DMS79 (cell line): Measurements from ENCODE around the gene KHK.

Source experiments
- DNase-seq: peaks from one replicate; lab custom pipeline; 2025; lab: John Stamatoyannopoulos, UW

The KHK gene

DNA sequence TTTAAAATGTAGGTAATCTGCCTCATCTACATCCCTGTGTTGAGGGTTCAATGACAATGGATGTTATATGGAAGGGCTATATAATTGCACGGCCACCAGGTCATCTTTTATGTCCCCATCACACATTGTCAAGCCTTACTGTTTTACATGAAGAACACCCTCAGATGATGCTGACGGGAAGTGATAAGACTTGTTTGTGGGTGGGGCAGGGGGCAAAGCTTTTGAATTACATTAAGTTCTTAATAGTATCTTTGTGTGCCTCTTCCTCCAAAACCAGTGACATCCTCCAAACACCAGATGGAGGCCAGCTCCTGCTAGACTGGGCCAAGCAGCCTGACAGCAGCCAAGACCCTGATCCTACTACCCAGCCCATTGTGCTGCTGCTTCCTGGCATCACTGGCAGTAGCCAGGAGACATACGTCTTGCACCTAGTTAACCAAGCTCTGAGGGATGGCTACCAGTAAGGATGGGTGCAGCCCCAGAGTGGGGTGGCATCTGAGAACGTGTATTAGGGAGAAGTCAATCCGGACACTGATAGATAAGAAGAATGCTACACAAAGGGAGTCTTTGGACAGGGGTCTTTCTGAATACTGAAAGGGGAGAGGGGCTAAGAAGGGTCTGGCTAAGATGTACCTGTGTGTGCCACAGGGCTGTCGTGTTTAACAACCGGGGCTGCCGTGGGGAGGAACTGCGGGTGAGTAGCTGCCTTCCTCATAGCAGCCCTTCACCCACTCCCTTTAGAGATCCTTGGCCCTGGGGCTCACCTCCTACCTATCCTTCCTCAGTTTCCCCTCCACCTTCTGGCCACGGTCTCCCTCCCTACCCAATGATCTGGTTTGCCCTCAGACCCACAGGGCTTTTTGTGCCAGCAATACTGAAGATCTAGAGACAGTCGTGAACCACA, 42.3 kb downstream of the KHK start:
- no peak for DNase-seq

GRCh38 chr2:27130396-27130795, 43.8 kb downstream of the KHK start:
- no peak for DNase-seq

DNA sequence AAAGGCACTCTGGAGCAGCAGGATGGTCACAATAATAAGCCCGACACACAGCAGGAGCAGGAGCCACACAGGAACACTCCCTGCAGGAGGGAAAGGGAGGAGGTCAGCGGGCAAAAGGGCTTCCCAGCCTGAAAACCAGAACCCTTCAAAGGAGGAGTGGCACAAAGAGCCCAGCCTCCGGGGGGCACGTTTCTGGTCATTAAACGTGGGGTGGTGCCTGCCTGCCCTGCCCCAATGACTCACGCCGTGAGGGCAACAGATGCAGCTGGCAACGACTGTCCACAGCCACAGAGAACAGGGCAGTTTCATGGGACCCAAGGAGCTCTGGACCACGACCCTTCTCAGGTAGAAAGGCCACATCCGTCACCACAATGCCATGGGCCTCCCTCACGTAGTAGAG, 44.9 kb downstream of the KHK start:
- DNase-seq = no peak

- no peak for DNase-seq
Observed at GRCh38 chr2:27133195-27133875, 46.8 kb downstream of the KHK start.

GRCh38 chr2:27133905-27134780, 47.6 kb downstream of the KHK start, which contains the start of gene PREB:
Gene PREB, minus strand, starts transcription at chr2:27134636. Its CDS starts 215 bp downstream, at chr2:27134421.
- peak; percentile 89 for DNase-seq

DNA sequence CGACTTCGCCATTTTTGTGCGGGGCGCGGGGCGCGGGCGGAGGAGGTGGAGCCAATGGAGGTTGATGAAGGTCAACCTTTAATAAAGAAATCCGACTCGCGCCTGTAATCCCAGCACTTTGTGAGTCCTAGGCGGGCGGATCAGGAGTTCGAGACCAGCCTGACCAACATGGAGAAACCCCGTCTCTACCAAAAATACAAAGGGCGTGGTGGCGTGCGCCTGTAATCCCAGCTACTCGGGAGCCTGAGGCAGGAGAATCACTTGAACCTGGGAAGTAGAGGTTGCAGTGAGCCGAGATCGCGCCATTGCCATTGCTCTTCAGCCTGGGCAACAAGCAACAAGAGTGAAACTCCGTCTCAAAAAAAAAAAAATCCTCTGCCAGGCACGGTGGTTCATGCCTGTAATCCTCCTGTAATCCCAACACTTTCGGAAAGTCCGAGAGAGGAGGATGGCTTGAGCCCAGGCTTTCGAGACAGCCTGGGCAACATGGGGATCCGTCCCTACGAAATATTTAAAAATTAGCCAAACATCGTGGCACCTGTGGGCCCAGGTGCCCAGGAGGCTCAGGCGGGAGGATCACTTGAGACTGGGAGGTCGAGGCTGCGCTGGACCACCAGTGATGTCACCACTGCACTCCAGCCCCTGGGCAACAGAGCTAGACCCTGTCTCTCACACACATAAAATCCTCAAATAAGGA, 48.4 kb downstream of the KHK start:
- no peak for DNase-seq

DNA sequence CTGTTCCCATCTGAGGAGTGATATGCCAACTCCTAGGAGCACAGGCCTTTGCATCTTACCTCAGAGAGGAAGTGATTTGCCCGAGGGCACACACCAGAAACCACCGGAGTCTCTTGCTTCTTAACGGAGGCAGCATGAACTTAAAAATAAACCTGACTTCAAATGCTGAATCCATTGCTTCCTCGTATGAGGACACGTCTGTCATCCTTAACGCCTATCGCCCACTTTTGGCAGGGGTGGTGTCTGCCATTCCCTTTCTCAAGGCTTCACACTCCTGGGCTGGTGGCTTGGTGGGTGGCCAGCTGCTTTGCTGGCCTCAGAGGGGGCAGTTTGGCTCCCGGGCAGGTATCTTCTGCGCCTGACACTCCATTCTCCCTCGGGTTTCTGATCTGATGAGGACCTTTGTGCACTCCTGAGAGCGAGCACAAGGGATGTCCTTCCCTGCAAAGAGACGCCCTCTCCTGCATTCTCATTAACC, 48.9 kb downstream of the KHK start:
- no peak for DNase-seq

DNA sequence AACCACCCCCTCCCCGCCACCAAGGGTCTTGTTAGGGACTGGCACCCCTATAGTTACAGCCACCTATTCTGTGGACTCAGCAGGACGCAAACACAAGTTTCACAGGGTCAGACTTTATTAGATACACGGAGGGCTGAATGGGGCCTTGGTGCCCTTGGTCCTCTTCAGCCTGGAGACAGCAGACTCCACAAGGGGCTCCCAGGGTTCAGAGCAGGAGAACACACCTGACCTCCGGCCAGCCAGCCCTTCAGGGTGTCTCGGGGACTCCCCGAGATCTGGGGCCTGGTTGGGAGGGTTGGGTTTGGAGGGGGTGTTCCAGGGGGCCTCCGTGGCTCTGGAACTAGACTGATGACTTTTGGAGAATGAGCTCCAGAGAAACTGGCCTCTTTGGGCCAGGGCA, 50.2 kb downstream of the KHK start:
- DNase-seq = no peak

DNA sequence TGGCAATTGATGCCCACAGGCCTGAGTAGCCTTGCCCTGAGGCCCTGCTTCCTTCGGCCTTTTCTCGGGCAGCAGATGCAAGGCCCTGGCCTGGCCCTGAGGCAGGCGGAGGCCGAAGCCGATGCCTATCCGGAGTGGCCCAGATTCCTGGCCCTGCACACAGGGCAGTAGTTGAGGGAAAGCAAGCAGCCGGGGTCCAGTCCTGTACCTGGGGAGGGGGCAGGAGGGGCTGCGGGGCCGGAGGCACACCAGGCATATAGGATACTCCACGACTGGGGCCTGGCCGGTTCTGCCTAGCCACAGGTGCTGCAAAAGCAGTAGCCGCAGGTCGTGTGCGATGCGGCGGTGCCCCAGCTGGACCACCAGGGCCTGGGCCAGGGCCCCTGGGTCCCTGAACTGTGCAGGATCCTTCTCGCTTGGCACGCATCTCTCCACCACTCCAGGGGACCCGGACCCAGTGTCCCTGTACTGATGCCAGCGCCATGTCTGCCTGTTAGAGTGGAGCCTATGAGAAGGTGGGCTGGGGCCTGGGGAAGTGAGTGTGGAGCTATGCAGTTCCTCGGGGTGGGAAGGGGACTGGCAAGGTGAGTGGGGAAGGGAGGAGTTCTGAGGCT, 50.9 kb downstream of the KHK start:
- DNase-seq = no peak

GRCh38 chr2:27138111-27138510, 51.5 kb downstream of the KHK start:
- no peak for DNase-seq

DNA sequence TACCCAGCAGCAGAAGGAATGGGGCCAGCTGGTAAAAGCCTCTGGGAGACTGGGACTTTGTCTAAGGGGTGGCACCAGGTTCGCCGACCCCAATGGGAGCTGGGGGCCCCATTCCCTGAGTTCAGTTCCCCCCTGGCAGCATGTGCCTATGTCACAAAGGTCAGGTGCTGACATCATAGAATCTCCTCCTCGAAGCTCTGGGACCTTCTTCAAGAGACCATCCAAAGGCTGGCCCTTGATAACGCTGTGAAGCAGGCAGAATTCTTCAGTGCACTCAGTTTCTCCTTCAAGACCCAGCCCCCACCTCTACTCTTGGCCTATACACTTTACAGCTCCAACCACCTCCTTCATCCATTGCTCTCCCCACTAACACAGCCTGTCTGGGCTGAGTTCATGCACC, 52.7 kb downstream of the KHK start, which contains the start of gene PRR30:
Gene PRR30 (minus strand): TSS at position 101 of the 400 bp plus-strand sequence. CDS start 1,081 bp downstream, outside the sequence.
- DNase-seq = no peak

DNA sequence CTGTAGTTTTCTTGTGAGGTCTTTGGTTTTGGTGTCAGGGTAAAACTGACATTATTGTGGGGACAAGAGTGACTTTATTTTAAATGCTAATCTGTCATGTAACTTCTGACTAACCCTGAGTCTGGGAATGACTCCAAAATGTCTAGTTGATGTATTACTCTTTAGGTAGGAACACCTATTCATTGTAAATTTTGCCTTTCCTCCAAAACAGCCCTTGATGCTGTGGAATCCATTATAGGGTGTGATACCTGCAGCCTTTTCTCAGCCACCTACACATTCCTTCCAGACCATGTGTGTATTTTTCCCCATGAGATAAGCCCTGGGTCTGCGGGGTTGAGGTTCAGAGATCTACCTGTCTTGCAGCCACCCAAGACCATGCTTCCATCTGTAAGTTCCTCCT, 56.7 kb downstream of the KHK start:
- DNase-seq = no peak

GRCh38 chr2:27145682-27146081, 59.1 kb downstream of the KHK start:
- DNase-seq = no peak

DNA sequence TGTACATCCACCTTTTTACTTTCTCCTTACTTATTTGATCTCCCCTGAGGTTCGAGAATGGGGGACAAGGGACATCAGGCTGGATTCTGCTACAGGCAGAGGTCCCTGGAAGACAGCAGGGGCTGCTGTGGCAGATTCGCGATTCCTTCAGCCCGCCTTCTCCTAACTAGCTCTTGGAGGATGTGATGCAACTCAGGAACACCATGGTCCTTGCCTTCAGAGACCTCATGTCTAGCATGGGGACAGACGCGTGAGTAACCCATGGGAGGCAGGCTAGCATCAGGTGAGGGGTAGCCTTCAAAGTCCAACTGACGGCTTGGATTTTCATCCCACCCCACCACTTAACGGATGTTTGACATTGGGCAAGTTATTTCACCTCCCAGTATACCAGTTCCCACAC, 61.4 kb downstream of the KHK start:
- no peak for DNase-seq

GRCh38 chr2:27148801-27149439, 62.3 kb downstream of the KHK start, which contains the start of gene TCF23:
Gene TCF23, plus strand, starts transcription at chr2:27149004. Its CDS starts 130 bp downstream, at chr2:27149134.
- no peak for DNase-seq

DNA sequence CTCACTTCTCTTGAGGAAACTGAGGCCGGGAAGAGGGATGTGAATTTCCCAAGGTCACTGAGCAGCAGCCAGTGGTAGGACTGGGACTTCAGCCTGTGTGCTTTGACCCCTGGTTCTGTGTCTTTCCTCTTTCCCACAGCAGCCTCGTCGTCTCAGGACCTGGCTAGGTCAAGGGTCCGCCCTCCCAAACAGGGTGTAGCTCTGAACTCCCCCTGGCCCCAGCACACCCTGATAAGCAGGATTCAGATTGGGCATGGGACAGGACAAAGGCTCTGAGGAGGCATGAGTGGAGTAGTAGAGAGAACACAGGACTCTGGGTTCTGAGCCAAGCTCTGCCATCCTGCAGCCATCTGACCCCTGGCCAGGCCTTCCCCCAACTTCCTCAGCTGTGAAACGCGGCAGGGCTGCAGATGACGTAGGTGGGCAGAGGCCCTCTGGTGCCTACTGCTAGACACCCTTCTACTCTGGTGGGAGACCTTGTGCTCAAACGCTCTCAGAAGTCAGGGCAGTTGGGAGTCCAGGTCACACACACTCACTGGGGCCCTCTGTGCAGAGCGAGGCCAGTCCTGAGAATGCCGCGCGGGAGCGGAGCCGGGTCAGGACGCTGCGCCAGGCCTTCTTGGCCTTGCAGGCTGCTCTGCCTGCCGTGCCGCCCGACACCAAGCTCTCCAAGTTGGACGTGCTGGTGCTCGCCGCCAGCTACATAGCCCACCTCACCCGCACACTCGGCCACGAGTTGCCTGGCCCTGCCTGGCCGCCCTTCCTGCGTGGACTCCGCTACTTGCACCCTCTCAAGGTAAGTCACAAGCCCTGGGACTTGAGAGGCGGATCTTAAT, 63.2 kb downstream of the KHK start:
- DNase-seq = no peak
